ENCODE measurements around the gene LSM5. TPM values are rescaled to one million over a fixed set of nuclear protein-coding genes. Genes with fewer than 3 reads are reported as not detected.

The LSM5 gene
- total RNA-seq, 1 donor from 2014 or later: 48.0 TPM

DNA sequence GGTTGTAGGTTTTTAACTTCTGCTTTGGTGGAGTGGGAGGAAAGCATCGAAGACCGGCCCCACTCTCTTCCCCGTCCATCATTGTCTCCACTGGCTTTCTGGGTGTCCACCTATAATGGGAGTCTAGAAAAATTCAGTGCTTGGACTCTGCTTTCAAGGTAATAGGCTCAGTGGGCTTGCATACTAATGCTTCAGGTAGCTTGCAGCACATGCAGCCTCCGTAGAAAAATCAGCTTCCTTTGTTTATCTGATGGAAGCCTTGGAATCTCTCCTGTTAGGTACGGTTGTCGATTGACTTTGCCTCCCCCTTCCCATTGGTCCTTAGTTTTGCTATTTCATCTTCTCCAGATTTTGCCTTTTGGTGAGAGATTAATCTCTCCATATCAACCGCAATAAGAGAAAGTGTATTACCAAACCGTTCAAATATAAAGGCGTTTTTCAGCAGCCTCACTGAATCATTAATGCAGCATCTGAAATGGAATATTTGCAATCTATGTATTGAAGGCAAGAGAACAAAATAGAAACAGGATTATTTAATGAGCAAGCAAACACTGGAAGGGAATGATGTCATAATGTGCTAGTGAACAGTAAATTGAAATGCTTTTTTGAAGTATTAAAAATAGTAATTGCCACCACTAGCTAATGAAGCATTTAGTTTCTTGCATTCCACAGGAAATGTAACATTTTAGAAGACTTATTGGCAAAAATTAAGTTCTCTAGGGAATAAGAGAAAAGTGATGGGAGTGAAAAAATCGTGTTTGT, 6.1 kb upstream of the LSM5 start:
- TF ChIP-seq, protein P1, sequence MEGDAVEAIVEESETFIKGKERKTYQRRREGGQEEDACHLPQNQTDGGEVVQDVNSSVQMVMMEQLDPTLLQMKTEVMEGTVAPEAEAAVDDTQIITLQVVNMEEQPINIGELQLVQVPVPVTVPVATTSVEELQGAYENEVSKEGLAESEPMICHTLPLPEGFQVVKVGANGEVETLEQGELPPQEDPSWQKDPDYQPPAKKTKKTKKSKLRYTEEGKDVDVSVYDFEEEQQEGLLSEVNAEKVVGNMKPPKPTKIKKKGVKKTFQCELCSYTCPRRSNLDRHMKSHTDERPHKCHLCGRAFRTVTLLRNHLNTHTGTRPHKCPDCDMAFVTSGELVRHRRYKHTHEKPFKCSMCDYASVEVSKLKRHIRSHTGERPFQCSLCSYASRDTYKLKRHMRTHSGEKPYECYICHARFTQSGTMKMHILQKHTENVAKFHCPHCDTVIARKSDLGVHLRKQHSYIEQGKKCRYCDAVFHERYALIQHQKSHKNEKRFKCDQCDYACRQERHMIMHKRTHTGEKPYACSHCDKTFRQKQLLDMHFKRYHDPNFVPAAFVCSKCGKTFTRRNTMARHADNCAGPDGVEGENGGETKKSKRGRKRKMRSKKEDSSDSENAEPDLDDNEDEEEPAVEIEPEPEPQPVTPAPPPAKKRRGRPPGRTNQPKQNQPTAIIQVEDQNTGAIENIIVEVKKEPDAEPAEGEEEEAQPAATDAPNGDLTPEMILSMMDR (IDR thresholded peaks at IDR 0.05; ENCODE audit: unreplicated experiment): no peak
- Mint-ChIP-seq H3K4me1 (peaks cover 18% of the 10 kb centered on the region), H3K27me3 (ENCODE audit: low read depth) (no peaks in the 10 kb centered on the region), H3K27ac (peak overlapping the region; percentile 99), H3K9me3 (no peaks in the 10 kb centered on the region), H3K36me3 (peaks cover 7% of the 10 kb centered on the region), H3K4me3 (peak overlapping the region; percentile 91)
- no peak for DNase-seq (ENCODE audit: low spot score in 2 of 2, unreplicated experiment in 2 of 2)

DNA sequence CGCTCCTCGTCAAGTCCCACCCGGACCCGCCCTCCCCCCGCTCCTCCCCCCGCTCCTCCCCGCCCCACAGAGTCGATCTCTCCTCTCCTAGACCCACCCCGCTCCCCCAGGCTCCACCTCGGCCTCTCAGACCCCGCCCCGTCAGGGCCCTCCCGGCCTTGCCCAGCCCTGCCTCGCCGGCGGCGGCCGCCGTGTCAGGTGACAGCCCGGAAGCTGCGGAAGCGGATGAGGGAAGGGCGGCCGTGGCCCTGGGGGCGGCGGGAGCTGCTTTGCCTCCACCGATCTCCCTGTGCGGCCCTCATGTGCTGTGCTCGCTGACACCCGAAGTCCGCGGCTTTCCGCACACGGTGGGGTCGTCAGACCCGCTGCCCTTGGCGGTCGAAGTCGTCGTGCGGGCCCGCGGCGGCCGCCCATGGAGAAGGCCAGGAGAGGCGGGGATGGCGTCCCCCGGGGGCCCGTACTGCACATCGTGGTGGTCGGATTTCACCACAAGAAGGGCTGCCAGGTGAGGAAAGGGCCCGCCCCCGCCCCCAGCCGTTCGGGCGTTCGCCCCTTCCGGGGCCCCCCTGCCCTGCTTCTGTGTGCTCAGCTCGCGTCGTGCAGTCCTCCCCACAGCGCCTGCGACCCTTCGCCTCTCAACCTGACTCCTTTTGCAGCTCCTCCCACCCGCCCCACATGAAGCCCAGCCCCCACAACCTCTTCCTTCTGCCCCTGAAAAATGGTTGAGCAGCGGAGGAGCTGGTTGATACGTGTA, 5.3 kb upstream of the LSM5 start, which contains the start of gene AVL9:
TSS of gene AVL9 (plus strand) at position 192 of the 754 bp plus-strand sequence. CDS start at position 413, 221 bp downstream.
- peaks cover 14% of the 10 kb centered on the region for H3K4me1 Mint-ChIP-seq
- peaks cover 7% of the 10 kb centered on the region for H3K36me3 Mint-ChIP-seq
- peak within 1 kb of the TSS; percentile 99 for H3K27ac Mint-ChIP-seq
- no peaks in the 10 kb centered on the region for H3K27me3 Mint-ChIP-seq (ENCODE audit: low read depth)
- peak within 1 kb of the TSS; percentile 91 for H3K4me3 Mint-ChIP-seq
- TF ChIP-seq, protein P1 (IDR thresholded peaks at IDR 0.05; ENCODE audit: unreplicated experiment): no peak
- peak; percentile 94 to 96 for DNase-seq (ENCODE audit: low spot score in 2 of 2, unreplicated experiment in 2 of 2)
- H3K9me3 Mint-ChIP-seq: no peaks in the 10 kb centered on the region

DNA sequence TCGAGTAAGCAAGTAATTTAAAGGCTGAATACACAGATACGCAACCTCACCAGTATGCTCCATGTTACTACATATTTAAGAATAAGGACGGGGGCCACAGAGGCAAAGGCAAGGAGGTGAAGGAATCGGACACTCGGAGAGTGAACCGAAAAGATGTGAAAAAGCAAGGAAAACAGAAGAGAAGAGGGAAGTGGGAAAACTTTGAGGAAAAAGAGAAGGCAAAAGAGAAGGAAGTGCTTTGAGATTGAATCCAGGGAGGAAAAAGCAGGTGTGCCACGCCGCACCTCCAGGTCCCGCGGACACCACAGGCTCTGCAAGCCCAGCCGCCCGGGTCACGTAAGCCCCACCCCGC, 4.7 kb upstream of the LSM5 start:
- Mint-ChIP-seq H3K36me3 (peaks cover 4% of the 10 kb centered on the region), H3K4me1 (peaks cover 13% of the 10 kb centered on the region), H3K4me3 (peak overlapping the region; percentile 91), H3K27me3 (ENCODE audit: low read depth) (no peaks in the 10 kb centered on the region), H3K27ac (peak overlapping the region; percentile 96), H3K9me3 (no peaks in the 10 kb centered on the region)
- TF ChIP-seq, protein P1 (IDR thresholded peaks at IDR 0.05; ENCODE audit: unreplicated experiment): no peak
- DNase-seq (ENCODE audit: low spot score in 2 of 2, unreplicated experiment in 2 of 2): no peak

DNA sequence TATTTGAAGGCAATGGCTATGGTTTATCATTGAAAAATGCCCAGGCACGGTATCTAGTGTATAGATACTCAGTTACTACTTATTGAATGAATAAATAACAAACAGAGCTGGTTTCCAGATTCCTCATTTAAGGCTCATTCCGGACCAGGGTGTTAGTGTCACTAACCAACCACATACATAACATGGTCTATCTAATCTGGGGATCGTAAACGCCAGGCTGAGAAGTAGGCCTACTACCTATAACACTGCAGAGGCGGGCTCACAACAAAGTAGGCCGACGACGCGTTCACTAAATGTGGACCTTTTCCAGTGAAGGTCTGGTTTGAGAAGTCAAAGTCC, 423 bp downstream of the LSM5 start:
- Mint-ChIP-seq H3K9me3 (no peaks in the 10 kb centered on the region), H3K36me3 (peaks cover 13% of the 10 kb centered on the region), H3K4me1 (peaks cover 11% of the 10 kb centered on the region), H3K4me3 (peak overlapping the region; percentile 88), H3K27me3 (ENCODE audit: low read depth) (no peaks in the 10 kb centered on the region), H3K27ac (peak overlapping the region; percentile 90)
- TF ChIP-seq, protein P1 (IDR thresholded peaks at IDR 0.05; ENCODE audit: unreplicated experiment): no peak
- DNase-seq (ENCODE audit: low spot score in 2 of 2, unreplicated experiment in 2 of 2): no peak

DNA sequence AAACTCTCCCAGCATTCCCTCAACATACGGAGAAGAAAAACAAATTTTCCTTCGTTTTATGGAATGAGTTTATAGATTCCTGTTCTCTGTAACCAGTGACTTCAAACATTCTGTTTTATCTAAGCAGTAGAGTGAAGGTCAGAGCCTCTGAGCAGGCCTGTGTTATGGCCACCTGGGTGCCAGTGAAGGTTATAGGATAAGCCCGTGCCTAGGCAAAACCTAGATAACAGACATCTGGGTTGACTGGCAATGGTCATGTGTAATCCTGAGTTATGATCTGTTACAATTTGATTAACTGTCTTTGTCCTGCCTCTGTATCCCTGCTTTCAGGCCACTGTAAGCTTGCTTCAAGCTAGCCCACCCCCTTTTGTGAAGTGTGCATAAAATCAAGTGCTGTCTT, 8.3 kb downstream of the LSM5 start:
- no peak for DNase-seq (ENCODE audit: low spot score in 2 of 2, unreplicated experiment in 2 of 2)
- TF ChIP-seq, protein P1 (IDR thresholded peaks at IDR 0.05; ENCODE audit: unreplicated experiment): no peak
- Mint-ChIP-seq H3K36me3 (peaks cover 4% of the 10 kb centered on the region), H3K4me3 (no peak overlapping the region), H3K9me3 (no peaks in the 10 kb centered on the region), H3K4me1 (peaks cover 4% of the 10 kb centered on the region), H3K27ac (peak overlapping the region; percentile 62), H3K27me3 (ENCODE audit: low read depth) (no peaks in the 10 kb centered on the region)

All from mesothelial cell of epicardium (in vitro differentiated cells).